ENCODE results near the gene STARD13.

STARD13 gene

GRCh38 chr13:33076001-33076992 lies 209.3 kb downstream of the STARD13 start:
- no peak for TF ChIP-seq CTCF (IDR thresholded peaks at IDR 0.05; ENCODE audit: borderline replicate concordance, control extremely low read depth, extremely low read depth, insufficient read depth, missing control alignments)
- in situ Hi-C loops (cut with MboI; ENCODE audit: low sequenced_read_pairs, unreplicated experiment): no loop called here
- no peak for DNase-seq (ENCODE audit: low spot score)

- TF ChIP-seq CTCF (IDR thresholded peaks at IDR 0.05; ENCODE audit: borderline replicate concordance, control extremely low read depth, extremely low read depth, insufficient read depth, missing control alignments): no peak
- no peak for DNase-seq (ENCODE audit: low spot score)
- in situ Hi-C loops (cut with MboI; ENCODE audit: low sequenced_read_pairs, unreplicated experiment): no loop called here
Measured at GRCh38 chr13:33073338-33073737, 212.2 kb downstream of the STARD13 start.

GRCh38 chr13:33072759-33073158 lies 212.8 kb downstream of the STARD13 start:
- TF ChIP-seq CTCF (IDR thresholded peaks at IDR 0.05; ENCODE audit: borderline replicate concordance, control extremely low read depth, extremely low read depth, insufficient read depth, missing control alignments): no peak
- in situ Hi-C loops (cut with MboI; ENCODE audit: low sequenced_read_pairs, unreplicated experiment): no loop called here

GRCh38 chr13:33072282-33072681 lies 213.3 kb downstream of the STARD13 start:
- in situ Hi-C loops (cut with MboI; ENCODE audit: low sequenced_read_pairs, unreplicated experiment): no loop called here
- no peak for TF ChIP-seq CTCF (IDR thresholded peaks at IDR 0.05; ENCODE audit: borderline replicate concordance, control extremely low read depth, extremely low read depth, insufficient read depth, missing control alignments)
- DNase-seq (ENCODE audit: low spot score): peak; percentile 39

More at GRCh38 chr13:33072759-33073158, 212.8 kb downstream of the STARD13 start:
- DNase-seq (ENCODE audit: low spot score): no peak

GRCh38 chr13:33070713-33071112 lies 214.8 kb downstream of the STARD13 start:
- no peak for TF ChIP-seq CTCF (IDR thresholded peaks at IDR 0.05; ENCODE audit: borderline replicate concordance, control extremely low read depth, extremely low read depth, insufficient read depth, missing control alignments)
- in situ Hi-C loops (cut with MboI; ENCODE audit: low sequenced_read_pairs, unreplicated experiment): no loop called here
- DNase-seq (ENCODE audit: low spot score): no peak

GRCh38 chr13:33069365-33069764 lies 216.2 kb downstream of the STARD13 start:
- TF ChIP-seq CTCF (IDR thresholded peaks at IDR 0.05; ENCODE audit: borderline replicate concordance, control extremely low read depth, extremely low read depth, insufficient read depth, missing control alignments): no peak
- DNase-seq (ENCODE audit: low spot score): no peak
- in situ Hi-C loops (cut with MboI; ENCODE audit: low sequenced_read_pairs, unreplicated experiment): no loop called here

Data from GM13976 (cell line).